MM.1S (cell line): ENCODE data around the gene UROS.

Source experiments
- DNase-seq: peaks from one replicate; pipeline ENCODE4 v3.0.0-alpha.2; 2015
- H2AFZ ChIP-seq: fragments of 300-600 bp; sonication (generic); 2 replicates; pipeline ENCODE4 v1.6.0; 2016; ENCODE audit warnings: antibody characterized with exemption, low read length
- H3F3A ChIP-seq: fragments of 300-600 bp; sonication (generic); 2 replicates; pipeline ENCODE4 v1.6.1; 2016; ENCODE audit warnings: mild to moderate bottlenecking, antibody characterized with exemption, low read length, moderate library complexity, mixed read lengths; ENCODE audit not compliant: insufficient read depth
- H3K27ac ChIP-seq: fragments of 300-600 bp; sonication (generic); 2 replicates; pipeline ENCODE4 v1.5.1; 2016; ENCODE audit warnings: mild to moderate bottlenecking, low read length
- H3K27me3 ChIP-seq: fragments of 300-600 bp; sonication (generic); replicated peaks from 2 replicates; pipeline ENCODE4 v1.6.0; 2016; ENCODE audit warnings: low read length; ENCODE audit not compliant: insufficient read depth
- H3K36me3 ChIP-seq: fragments of 300-600 bp; sonication (generic); replicated peaks from 2 replicates; pipeline ENCODE4 v1.6.1; 2016; ENCODE audit warnings: mild to moderate bottlenecking, low read length, mixed read lengths; ENCODE audit not compliant: insufficient read depth
- H3K4me1 ChIP-seq: fragments of 300-600 bp; sonication (generic); 2 replicates; pipeline ENCODE4 v1.6.1; 2016; ENCODE audit warnings: low read length, mixed read lengths
- H3K4me2 ChIP-seq: fragments of 300-600 bp; sonication (generic); 2 replicates; pipeline ENCODE4 v1.6.0; 2016; ENCODE audit warnings: low read depth, low read length
- H3K4me3 ChIP-seq: fragments of 300-600 bp; sonication (generic); 2 replicates; pipeline ENCODE4 v1.5.1; 2016; ENCODE audit warnings: low read length, mixed read lengths
- H3K79me2 ChIP-seq: fragments of 300-600 bp; sonication (generic); 2 replicates; pipeline ENCODE4 v1.6.1; 2016; ENCODE audit warnings: mixed run types, low read length, mixed read lengths
- H3K9ac ChIP-seq: fragments of 300-600 bp; sonication (generic); 2 replicates; pipeline ENCODE4 v1.6.1; 2016; ENCODE audit warnings: low read length, mixed read lengths
- H3K9me2 ChIP-seq: fragments of 300-600 bp; sonication (generic); replicated peaks from 2 replicates; pipeline ENCODE4 v1.6.1; 2016; ENCODE audit warnings: mild to moderate bottlenecking, low read length, mixed read lengths; ENCODE audit not compliant: insufficient read depth
- H3K9me3 ChIP-seq: fragments of 300-600 bp; sonication (generic); replicated peaks from 2 replicates; pipeline ENCODE4 v1.6.1; 2016; ENCODE audit warnings: mild to moderate bottlenecking, low read length, mixed read lengths; ENCODE audit not compliant: insufficient read depth
- H4K20me1 ChIP-seq: fragments of 300-600 bp; sonication (generic); 2 replicates; pipeline ENCODE4 v1.6.1; 2016; ENCODE audit warnings: mild to moderate bottlenecking, low read length, moderate library complexity, mixed read lengths; ENCODE audit not compliant: insufficient read depth
- CTCF ChIP-seq: fragments of 300-600 bp; sonication (generic); IDR thresholded peaks from 2 replicates; pipeline ENCODE4 v1.5.1; 2016; ENCODE audit warnings: antibody characterized with exemption, low read length, mixed read lengths
- EZH2 ChIP-seq: fragments of 300-600 bp; sonication (generic); optimal IDR thresholded peaks from 2 replicates; pipeline ENCODE3; 2017; ENCODE audit warnings: low read depth, mild to moderate bottlenecking, antibody characterized with exemption, low read length, mixed read lengths
- EZH2phosphoT487 ChIP-seq: fragments of 300-600 bp; sonication (generic); IDR thresholded peaks from 2 replicates; pipeline ENCODE4 v1.6.1; 2018; ENCODE audit warnings: antibody characterized with exemption, low read length

Gene UROS

GRCh38 chr10:125766511-125766910, 56.5 kb downstream of the UROS start:
- no peaks in the 10 kb centered on the region for H3K9me3 ChIP-seq
- H3K4me3 ChIP-seq, result no peak overlapping the region
- 0 out of 2 replicates have a peak, but pooled peaks cover 12% of the 10 kb centered on the region for H3K36me3 ChIP-seq
- no peaks in the 10 kb centered on the region for H3K79me2 ChIP-seq
- H3K9ac ChIP-seq, result no peak overlapping the region
- H4K20me1 ChIP-seq, result no peaks in the 10 kb centered on the region
- H2AFZ ChIP-seq, result no peak overlapping the region
- H3K9me2 ChIP-seq, result no peaks in the 10 kb centered on the region
- no peaks in the 10 kb centered on the region for H3K4me1 ChIP-seq
- H3F3A ChIP-seq, result no peaks in the 10 kb centered on the region; the same call in 1 of the 2 replicates
- TF ChIP-seq EZH2phosphoT487, result no peak
- no peak for TF ChIP-seq CTCF
- no peak for TF ChIP-seq EZH2
- H3K4me2 ChIP-seq, result no peak overlapping the region
- H3K27me3 ChIP-seq, result no peaks in the 10 kb centered on the region
- H3K27ac ChIP-seq, result no peak overlapping the region
- DNase-seq, result no peak

- TF ChIP-seq EZH2, result no peak
- TF ChIP-seq EZH2phosphoT487, result no peak
- no peak for TF ChIP-seq CTCF
- Histone ChIP-seq H4K20me1 (no peaks in the 10 kb centered on the region), H3K9ac (no peak overlapping the region), H3K4me3 (no peak overlapping the region), H3K27me3 (no peaks in the 10 kb centered on the region), H2AFZ (no peak overlapping the region), H3K4me2 (no peak overlapping the region), H3F3A (no peaks in the 10 kb centered on the region; the same call in 1 of the 2 replicates), H3K4me1 (no peaks in the 10 kb centered on the region), H3K9me3 (no peaks in the 10 kb centered on the region), H3K27ac (no peak overlapping the region), H3K36me3 (peaks cover 12% of the 10 kb centered on the region; the same call in 1 of the 2 replicates), H3K9me2 (no peaks in the 10 kb centered on the region), H3K79me2 (no peaks in the 10 kb centered on the region)
- no peak for DNase-seq
These were observed 57.2 kb downstream of the UROS start for GRCh38 chr10:125765835-125766234.

DNA sequence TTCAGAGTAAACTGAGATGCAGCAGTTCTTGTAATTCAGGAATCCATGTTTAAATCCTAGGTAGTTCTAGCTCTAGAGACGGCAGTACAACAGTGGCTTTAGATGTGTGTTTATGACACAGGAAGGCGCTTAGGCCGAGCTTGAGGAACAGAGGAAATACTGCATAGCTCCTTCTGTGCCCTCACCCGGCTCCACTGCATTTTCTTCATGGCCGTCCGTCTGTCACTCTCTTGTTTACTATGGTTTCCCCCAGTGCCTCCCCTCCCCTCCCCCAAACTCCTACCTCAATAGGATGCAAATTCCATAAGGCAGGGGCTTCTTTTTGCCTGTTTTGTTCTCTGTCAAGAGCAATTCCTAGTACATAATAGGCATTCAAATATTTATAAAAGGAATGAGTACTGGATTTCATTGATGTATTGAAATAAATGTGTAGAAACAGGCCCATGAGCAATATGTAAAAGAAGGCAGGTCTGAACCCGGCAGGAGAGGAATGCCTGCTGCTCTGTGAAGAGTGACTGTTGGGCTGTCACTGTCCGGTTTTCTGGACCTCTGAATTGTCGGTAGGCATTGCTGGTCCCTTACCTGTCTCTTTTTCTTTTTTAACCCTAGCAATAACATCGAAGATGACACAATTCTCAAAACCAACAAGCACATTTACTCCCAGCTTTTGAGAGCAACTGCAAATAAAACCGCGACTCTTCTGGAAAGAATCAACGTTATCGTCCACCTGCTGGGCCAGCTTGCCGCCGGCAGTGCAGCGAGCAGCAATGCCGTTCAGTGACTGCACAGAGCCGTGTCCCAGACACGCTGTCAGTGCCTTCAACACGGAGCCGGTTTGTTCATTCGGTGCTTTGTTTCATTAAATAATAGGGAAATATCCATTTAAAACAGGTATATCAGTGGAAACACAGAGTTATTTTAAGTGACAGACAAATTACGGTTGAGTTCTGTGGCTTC, 60.1 kb downstream of the UROS start:
- H3K27ac ChIP-seq, result no peak overlapping the region
- no peaks in the 10 kb centered on the region; the same call in 1 of the 2 replicates for H3F3A ChIP-seq
- TF ChIP-seq CTCF, result no peak
- no peak for TF ChIP-seq EZH2phosphoT487
- TF ChIP-seq EZH2, result no peak
- H3K9ac ChIP-seq, result no peak overlapping the region
- no peaks in the 10 kb centered on the region for H3K9me3 ChIP-seq
- H3K4me3 ChIP-seq, result no peak overlapping the region
- H3K27me3 ChIP-seq, result no peaks in the 10 kb centered on the region
- no peaks in the 10 kb centered on the region for H4K20me1 ChIP-seq
- H3K79me2 ChIP-seq, result no peaks in the 10 kb centered on the region
- H2AFZ ChIP-seq, result no peak overlapping the region
- no peak for DNase-seq
- no peak overlapping the region for H3K4me2 ChIP-seq
- H3K4me1 ChIP-seq, result no peaks in the 10 kb centered on the region
- H3K9me2 ChIP-seq, result no peaks in the 10 kb centered on the region
- peaks cover 12% of the 10 kb centered on the region; the same call in 1 of the 2 replicates for H3K36me3 ChIP-seq
